Limb (tissue), 2 donors: ENCODE data around the gene CP.
A peak's percentile ranks its signal among the peaks of the same experiment; 100 is the strongest.
"Not testable (repeated sequence)": the region's sequence is repeated elsewhere in the genome, so short reads cannot be mapped to it uniquely, and the experiment has no call there.

Experiments used
- DNase-seq, 2 donors: peaks; one replicate each; pipeline ENCODE4 v3.0.0-alpha.2; 2016; ENCODE audit errors: extremely low spot score in 2 of 2

CP gene

GRCh38 chr3:149227591-149228268, 6.1 kb upstream of the CP start:
- no peak for DNase-seq

GRCh38 chr3:149226776-149227175, 5.1 kb upstream of the CP start:
- DNase-seq, result no peak

- DNase-seq, result no peak
These were observed 3.3 kb upstream of the CP start for GRCh38 chr3:149224736-149225594.

- no peak for DNase-seq
These were observed 1.8 kb upstream of the CP start for GRCh38 chr3:149223461-149223820.

GRCh38 chr3:149219380-149220121, 2.1 kb downstream of the CP start:
- DNase-seq, result not testable (repeated sequence)

- DNase-seq, result no peak
These were observed 4.3 kb downstream of the CP start for GRCh38 chr3:149217347-149217746.

- no peak for DNase-seq
These were observed 5.3 kb downstream of the CP start for GRCh38 chr3:149216193-149216869.

GRCh38 chr3:149215515-149215914, 6.1 kb downstream of the CP start:
- no peak for DNase-seq

GRCh38 chr3:149214702-149215101, 6.9 kb downstream of the CP start:
- no peak for DNase-seq

- DNase-seq, result no peak
These were observed 9.2 kb downstream of the CP start for GRCh38 chr3:149212386-149212785.

- no peak for DNase-seq
These were observed 12.2 kb downstream of the CP start for GRCh38 chr3:149209431-149209830.

GRCh38 chr3:149207475-149207874, 14.2 kb downstream of the CP start:
- no peak for DNase-seq

- DNase-seq, result no peak
These were observed 17.1 kb downstream of the CP start for GRCh38 chr3:149204390-149204991.

- DNase-seq, result no peak
These were observed 17.9 kb downstream of the CP start for GRCh38 chr3:149203758-149204157.

- DNase-seq, result peak in 1 of 2 donors; percentile 10
These were observed 22.2 kb downstream of the CP start for GRCh38 chr3:149199474-149199873.

GRCh38 chr3:149198611-149199010, 23.0 kb downstream of the CP start:
- DNase-seq, result no peak

GRCh38 chr3:149197669-149198068, 24.0 kb downstream of the CP start:
- no peak for DNase-seq

GRCh38 chr3:149196805-149197592, 24.6 kb downstream of the CP start:
- DNase-seq, result not testable (repeated sequence)

GRCh38 chr3:149195221-149195620, 26.4 kb downstream of the CP start:
- DNase-seq, result no peak

- DNase-seq, result no peak
These were observed 33.1 kb downstream of the CP start for GRCh38 chr3:149188494-149188893.
